HT1080 (cell line): Measurements from ENCODE around the gene GCK. TPM values are rescaled to one million over a fixed set of nuclear protein-coding genes. Genes with fewer than 3 reads are reported as not detected.
A peak's percentile ranks its signal among the peaks of the same experiment; 100 is the strongest.

Experiments used
- DNase-seq: peaks from one replicate; pipeline ENCODE4 v3.0.0-alpha.2; 2015; ENCODE audit warnings: low read depth
- total RNA-seq: library from RNA; depleted of rRNA; stranded (reverse); fragments of >200 nt; shearing (Covaris generic); gene quantifications from 2 replicates; pipeline ENCODE4 v1.2.3, GENCODE V29; 2014

Gene GCK
- total RNA-seq, 1 experiment from 2014 or later, result not detected

GRCh38 chr7:44106311-44107065, 82.8 kb downstream of the GCK start:
- DNase-seq, result no peak

DNA sequence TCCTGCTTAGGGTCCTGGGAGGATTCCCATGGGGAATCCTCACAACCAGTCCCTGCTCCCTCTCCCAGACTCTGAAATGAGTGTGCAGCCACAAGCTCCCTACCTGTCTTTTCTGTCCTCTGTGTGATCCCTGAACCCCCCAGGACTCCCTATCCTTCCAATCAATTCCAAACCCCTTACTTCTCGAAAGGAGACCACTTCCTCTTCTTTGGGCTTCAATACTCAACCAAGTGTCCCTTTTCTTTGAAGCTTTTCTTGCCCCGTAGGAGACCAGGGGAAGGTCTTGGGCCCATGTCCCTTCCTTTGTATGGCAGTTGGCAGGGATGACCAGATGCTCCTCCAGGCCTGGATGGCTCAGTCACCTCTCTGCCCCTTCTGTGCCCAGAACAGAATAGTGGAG, 83.4 kb downstream of the GCK start:
- no peak for DNase-seq

DNA sequence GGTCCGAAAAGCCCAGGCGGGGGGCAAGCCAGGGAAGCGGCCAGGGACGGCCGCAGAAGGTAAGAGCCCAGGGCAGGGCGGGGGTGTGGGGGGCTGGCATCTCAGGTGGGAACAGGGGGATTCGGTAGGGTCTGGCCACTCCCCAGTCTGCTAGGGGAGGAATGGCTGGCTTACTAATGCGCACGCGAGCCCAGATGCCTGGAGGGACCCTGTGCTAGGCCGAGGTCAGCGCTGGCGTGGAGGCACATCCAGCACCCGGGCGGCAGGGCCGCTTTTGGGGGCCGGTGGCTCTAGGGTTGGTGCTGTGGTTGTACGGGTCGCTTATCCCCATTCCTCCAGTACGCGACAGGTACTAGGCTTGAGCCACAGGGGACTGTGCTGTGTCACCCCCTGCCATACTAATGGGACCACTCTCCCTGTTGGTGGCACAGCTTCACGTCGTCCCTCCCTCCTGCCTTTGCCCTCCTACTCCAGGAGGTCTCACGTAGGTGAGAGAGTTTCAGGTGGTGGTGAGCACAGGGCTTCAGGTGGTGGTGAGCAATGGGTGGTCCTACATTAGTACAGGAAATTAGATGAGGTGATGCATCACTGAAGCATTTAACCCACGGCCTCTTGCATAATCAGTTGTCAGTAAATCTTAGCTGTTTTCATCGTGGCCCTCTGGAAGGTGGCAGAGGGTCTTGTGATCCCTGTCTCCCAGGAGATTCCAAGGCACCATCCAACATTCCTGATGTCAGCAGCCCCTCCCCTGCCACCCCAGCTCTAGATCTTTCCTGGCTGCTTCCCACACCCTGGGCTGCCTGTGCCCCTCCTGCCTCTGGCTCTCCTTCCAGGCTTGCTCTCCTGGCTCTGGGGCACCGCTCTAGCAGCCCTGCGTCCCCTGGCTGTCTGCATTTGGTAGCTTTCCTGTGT, 84.1 kb downstream of the GCK start:
- DNase-seq, result peak; percentile 28

DNA sequence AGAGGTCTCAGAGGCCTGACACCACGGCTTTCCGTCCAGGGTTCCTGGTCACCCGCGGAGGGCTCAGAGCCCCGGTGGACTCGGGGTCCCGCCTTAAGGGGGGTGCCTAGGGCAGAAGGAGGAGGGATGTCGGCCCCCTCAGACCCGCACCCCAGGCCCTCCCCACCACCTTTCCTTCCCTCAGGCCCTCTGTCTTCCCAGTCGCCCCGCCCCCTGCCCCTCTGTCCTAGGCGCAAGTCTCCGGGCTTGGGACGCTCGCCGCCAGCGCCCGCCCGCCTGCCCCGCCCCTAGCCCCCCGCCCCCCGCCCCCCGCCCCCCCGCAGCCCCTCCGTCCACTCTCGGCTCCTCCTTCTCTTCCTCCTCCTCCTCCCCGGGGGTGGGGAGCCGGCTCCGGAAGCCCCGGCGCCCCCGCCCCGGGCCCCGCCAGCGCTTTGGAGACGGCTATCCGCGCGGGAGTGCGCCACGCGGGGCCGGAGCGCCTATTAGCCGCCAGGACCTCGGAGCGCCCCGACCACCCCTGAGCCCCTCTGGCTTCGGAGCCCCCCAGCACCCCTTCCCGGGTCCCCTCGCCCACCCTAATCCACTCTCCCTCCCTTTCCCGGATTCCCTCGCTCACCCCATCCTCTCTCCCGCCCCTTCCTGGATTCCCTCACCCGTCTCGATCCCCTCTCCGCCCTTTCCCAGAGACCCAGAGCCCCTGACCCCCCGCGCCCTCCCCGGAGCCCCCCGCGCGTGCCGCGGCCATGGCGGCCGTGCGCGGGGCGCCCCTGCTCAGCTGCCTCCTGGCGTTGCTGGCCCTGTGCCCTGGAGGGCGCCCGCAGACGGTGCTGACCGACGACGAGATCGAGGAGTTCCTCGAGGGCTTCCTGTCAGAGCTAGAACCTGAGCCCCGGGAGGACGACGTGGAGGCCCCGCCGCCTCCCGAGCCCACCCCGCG, 85.0 kb downstream of the GCK start, which contains the start of gene AEBP1:
Gene AEBP1, plus strand, starts transcription at position 423 of the 937 bp plus-strand sequence. Its CDS starts 321 bp downstream, at position 744.
- no peak for DNase-seq

DNA sequence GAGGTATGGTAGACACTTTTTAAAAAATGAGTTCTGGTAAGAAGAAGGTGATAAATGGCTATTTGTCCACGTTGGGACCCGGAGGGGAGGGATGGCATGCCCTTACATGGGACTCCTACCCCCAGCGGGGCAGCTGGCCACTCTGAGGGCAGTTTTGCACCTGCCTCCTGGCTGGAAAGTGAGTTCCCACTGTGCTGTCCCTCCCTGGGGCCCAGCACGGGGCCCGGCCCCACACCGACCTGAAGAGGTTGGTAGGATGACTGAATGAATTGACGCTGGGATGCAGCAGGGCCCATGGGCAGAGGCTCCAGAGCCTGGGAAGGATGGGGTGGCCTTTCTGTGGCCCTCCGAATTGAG, 85.7 kb downstream of the GCK start:
- DNase-seq, result no peak

- no peak for DNase-seq
These were observed 86.2 kb downstream of the GCK start for GRCh38 chr7:44102846-44103565.

- DNase-seq, result peak; percentile 54
These were observed 87.0 kb downstream of the GCK start for GRCh38 chr7:44101966-44102845.

DNA sequence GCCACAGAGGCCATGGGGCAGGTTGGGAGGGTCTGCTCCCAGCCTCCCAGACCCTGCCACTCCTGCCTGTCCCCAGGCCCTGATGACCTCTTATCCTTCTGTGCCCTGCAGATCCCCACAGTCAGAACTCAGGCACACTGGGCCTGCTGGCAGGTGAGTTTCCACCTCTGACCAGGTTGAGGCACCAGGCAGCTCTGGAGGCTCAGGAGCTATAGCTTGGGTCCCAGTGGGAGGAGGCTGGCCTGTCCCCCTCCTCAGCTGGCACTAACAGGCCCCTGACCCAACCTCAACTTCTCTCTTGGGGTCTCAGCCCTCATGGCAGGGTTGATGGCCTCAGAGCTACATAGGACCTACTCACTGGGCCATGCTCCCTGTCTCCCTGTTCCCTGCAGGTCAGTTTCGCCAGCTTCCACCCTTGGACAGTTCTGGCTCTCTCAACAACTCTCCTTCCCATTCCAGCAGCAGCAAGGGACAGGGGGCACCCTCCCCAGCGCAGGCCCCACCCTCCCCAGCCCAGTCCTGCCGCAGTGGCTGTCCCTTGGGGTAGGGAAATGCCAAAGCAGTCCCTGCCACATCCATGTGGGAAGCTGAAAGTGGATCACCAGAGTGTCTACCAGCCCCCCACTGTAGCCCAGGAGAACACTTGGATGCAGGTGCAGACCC, 87.8 kb downstream of the GCK start:
- DNase-seq, result no peak

GRCh38 chr7:44100458-44101302, 88.6 kb downstream of the GCK start:
- DNase-seq, result no peak

DNA sequence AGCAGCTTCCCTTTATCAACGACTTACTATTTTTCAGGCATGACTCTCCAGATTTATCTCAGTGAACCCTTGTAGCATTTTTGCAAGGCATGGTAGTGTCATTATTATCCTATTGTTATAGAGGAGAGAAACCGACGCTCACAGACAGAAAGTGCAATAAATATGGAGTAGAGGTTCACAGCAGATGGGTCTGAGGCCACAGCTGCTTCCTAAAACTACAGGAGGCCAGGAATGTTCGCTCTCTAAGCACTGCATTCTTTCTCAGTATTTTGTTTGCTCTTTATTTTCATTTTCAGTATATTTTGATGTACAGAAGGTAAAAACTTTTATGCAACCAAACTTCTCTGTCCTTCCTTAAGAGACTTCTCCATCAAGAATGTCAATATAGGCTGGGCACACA, 89.6 kb downstream of the GCK start:
- no peak for DNase-seq

- no peak for DNase-seq
These were observed 90.9 kb downstream of the GCK start for GRCh38 chr7:44098092-44099068.

DNA sequence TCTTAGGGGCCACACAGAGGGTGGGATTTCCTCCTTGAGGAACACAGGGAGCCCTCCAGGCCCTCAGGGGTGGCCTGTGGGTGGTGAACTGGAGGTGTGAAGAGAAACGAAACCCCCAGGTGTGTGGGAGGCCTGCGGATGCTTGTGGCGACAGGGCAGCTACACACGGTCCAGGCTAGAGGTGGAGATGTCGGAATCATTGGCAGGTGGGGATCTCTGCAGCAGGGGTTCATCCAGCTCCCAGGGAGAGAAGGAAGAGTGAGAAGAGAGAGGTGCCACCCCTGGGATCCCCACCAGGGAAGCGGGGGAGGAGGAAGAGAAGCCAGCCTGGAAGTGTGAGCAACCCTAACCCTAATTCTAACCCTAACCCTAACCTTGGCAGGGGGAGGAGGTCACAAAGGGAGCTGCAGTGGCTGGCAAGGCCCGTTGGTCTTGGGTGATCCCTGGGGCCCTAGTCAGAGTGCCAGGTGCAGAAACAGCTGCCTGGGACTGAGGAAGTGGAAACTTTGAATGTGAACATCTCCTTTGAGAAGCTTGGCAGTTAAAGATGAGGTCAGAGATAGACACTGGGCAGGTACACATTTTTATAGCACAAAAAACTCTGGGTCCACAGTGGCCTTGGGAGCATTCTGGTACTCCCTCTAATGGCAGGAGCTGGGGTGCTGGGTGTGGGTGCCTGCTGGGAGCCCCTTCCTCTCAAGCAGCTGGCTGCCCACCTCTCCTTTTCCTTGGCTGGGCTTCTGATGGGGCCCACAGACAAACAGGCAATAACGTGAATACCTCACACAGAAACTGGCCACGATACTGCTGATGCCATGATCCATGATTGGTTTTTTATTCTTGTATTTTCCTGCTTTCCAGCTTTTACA, 91.9 kb downstream of the GCK start:
- DNase-seq, result no peak

DNA sequence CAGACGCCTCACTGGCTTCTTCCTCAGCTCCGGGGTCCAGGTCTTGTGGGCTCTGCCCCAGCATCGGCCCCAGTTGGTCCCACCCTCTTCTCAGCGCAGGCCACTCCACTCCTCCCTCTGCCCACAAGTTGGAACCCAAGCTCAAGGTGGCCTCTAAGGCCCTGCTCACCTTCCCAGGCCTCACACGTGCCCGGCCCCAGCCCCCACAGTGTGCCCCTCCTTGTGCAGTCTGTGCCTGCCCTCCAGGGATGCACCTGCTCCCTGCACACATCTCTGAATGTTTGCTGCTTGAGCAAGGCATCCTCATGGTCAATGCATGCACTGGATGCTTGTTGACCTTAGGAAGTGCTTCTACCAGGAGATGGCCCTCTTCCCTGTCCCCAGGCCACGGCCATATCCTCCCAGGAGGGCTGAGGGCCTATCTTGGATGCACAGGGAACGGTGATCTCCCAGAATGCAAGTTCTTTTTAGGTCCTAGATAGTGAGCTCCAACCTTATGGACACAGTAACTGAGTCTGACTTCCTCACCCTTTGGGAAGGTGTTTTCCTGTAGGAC, 92.8 kb downstream of the GCK start:
- no peak for DNase-seq

DNA sequence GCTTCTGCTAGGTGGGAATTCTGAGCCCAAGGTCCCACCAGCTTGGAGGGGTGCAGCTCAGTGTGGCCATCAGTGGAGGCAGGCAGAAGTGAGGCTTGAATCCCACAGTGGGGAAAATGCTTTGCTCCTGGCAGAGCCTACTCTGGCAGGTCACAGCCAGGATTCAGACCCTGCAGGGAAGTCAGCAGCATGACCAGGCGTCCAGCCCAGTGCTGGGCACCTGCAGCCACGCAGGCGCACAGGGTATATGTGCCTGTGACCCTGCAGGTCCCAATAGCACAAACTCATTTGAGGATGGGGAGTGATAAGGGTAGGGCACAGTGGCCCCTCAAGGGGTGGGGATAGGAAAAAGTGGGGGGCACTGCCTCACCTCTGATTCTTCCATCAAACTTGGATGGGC, 93.5 kb downstream of the GCK start:
- no peak for DNase-seq

DNA sequence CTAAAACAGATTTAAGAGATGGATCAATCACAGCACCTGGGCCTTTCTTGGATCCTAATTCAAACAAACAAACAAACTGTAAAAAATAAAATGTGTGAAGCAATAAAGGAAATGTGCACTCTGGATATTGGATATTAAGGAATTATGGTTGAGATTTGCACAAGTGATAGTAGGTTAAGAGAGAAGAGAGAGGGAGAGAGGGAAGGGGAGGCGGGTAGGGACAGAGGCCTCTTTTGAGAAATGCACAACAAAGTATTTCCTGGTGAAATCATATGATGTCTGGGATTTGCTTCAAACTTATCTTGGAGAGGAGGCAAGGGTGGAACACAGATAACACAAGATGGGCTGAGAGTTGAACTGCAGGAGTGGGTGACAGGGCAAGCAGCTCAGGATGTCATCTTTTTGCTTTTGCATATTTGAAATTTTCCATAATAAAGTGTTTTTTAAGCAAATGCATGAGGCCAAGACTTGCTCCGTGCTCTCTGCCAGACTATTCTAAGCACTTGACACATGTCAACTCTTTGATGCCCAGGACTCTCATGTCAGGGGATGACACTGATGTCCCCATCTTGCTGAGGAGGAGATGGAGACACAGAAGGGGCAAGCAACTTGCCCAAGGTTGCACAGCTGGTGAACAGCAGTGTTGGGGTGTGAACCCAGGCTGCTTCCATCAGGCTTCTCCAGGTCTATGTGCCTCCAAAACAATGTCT, 94.2 kb downstream of the GCK start:
- no peak for DNase-seq
